MM.1S (cell line): ENCODE measurements around the gene SERTAD2.

Source experiments
- EZH2 ChIP-seq: fragments of 300-600 bp; sonication (generic); optimal IDR thresholded peaks from 2 replicates; pipeline ENCODE3; 2017; ENCODE audit warnings: low read depth, mild to moderate bottlenecking, antibody characterized with exemption, low read length, mixed read lengths
- TF ChIP-seq, protein P1 (sequence below): fragments of 300-600 bp; sonication (generic); IDR thresholded peaks from 2 replicates; pipeline ENCODE4 v1.5.1; 2016; ENCODE audit warnings: antibody characterized with exemption, low read length, mixed read lengths

- TF ChIP-seq, protein P1, sequence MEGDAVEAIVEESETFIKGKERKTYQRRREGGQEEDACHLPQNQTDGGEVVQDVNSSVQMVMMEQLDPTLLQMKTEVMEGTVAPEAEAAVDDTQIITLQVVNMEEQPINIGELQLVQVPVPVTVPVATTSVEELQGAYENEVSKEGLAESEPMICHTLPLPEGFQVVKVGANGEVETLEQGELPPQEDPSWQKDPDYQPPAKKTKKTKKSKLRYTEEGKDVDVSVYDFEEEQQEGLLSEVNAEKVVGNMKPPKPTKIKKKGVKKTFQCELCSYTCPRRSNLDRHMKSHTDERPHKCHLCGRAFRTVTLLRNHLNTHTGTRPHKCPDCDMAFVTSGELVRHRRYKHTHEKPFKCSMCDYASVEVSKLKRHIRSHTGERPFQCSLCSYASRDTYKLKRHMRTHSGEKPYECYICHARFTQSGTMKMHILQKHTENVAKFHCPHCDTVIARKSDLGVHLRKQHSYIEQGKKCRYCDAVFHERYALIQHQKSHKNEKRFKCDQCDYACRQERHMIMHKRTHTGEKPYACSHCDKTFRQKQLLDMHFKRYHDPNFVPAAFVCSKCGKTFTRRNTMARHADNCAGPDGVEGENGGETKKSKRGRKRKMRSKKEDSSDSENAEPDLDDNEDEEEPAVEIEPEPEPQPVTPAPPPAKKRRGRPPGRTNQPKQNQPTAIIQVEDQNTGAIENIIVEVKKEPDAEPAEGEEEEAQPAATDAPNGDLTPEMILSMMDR = no peak
- TF ChIP-seq EZH2 = no peak
These were observed 2.9 kb downstream of the SERTAD2 start for GRCh38 chr2:64650722-64651338.
